Forelimb muscle (tissue), 1 donor: ENCODE data around the gene SST. TPM values are rescaled to one million over a fixed set of nuclear protein-coding genes. Genes with fewer than 3 reads are reported as not detected.
A peak's percentile ranks its signal among the peaks of the same experiment; 100 is the strongest.

Experiments
- DNase-seq: peaks from one replicate; pipeline ENCODE4 v3.0.0-alpha.2; 2013; ENCODE audit warnings: low read depth
- polyA plus RNA-seq: library from polyadenylated mRNA; unstranded; fragments of 120-200 nt; gene quantifications from one replicate; pipeline ENCODE4 v1.2.1, GENCODE V29; 2013; ENCODE audit not compliant: insufficient read length

Gene SST
- not detected for polyA plus RNA-seq

GRCh38 chr3:187669675-187670504 lies at the start of gene SST:
Gene SST (minus strand): TSS chr3:187670394. CDS start chr3:187670291, 103 bp downstream.
- peak; percentile 9 for DNase-seq

DNA sequence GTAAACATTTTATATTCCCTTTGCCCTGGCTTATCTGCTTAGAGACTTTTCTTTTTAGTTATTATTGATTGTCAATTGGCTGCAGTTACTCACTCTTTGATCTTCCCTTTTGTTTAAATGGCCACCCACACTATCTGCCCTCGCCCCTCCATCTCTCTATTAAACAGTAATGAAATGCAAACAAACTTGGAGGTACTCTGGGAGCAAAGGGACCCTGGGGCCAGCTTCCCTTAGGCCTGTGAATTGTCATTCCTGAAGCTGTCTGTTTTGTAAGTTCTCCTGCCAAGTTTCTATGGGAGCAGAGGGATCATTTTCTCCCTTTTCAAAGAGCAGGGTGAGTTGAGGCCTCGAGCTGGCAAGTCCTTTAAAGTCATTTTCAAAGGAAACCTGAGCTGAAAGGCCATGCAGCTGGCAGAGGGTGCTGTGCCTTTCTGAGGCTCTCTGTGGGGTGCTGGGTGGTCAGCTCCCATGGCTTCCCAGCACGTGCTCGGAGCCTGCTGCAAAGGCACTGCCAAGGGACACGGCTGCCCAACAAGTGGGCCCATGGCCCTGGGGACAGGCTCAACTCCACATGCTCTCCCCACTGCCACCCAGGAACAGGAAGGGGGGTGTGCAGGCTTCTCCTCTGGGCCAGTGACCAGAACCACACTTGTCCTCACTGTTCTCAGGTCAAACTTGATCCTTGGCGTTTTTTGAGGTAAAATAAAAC lies 49.6 kb upstream of the SST start:
- no peak for DNase-seq

DNA sequence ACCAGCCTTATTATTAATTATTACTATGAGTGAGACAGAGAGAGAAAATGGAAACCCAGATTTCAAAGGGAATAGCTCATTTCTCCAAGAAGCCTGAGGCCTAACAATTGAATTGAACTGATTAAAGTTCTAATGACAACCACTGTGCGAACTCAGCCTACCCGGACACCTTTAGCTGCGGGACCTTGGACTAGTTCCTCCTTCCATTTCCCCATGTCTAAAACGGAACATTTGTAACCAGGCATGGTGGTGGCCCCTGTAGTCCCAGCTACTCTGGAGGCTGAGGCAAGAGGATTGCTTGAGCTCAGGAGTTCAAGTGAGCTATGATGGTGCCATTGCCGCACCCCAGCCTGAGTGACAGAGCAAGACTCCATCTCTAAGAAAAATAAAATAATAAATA lies 48.6 kb upstream of the SST start:
- DNase-seq, result no peak

- no peak for DNase-seq
Observed at GRCh38 chr3:187717572-187717971, 47.4 kb upstream of the SST start.

DNA sequence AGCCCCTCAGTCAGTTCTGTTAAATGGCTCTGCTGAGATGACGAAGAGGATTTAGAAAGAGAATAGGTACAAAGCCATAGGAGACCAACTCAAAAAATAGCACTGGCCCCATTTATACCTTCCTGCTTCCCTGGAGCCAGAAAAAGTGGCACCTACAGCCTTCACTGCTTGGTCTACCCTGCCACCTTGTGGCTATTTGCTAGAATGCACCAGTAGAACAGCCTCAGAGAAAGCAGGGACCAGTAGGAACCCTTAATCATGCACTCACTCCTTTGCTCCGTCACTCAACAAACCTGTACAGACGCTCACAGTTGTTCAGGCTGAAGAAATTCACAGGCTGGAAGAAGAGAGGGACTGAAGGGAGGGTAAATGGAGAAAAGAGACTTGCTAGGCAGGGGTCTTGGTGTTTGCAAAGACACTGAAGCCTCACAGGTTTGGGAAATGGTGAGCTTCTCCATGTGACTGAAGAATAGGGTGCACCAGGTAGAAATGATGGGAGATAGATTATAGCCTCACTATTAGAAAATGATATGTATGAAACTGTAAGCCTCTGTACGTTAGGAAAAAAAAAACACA lies 44.3 kb upstream of the SST start:
- peak; percentile 22 for DNase-seq

DNA sequence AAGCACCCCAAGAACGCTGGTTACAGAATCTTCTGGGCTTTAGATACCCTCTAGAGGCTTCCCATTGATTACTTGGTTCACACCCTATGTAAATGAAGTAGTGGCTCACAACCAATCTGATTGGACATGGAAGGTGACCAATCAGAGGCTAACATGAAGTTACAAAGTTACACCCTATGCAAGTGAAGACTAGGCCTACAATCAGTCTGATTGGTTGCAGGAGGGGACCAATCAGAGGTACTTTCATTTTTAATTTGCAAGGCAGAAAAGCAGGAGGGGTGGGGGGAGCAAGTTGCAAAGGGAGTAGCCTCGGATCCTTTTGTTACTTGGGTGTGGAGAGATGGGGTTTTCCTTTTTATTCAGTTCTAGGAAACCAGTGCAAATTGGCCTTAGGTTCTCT lies 43.3 kb upstream of the SST start:
- no peak for DNase-seq

- DNase-seq, result no peak
Observed at GRCh38 chr3:187709155-187709554, 39.0 kb upstream of the SST start.

GRCh38 chr3:187708696-187709095 lies 38.5 kb upstream of the SST start:
- DNase-seq, result no peak

GRCh38 chr3:187706971-187707370 lies 36.8 kb upstream of the SST start:
- DNase-seq, result no peak

GRCh38 chr3:187705164-187705563 lies 35.0 kb upstream of the SST start:
- no peak for DNase-seq

- DNase-seq, result no peak
Observed at GRCh38 chr3:187702507-187703033, 32.4 kb upstream of the SST start, which contains the start of gene RTP2. Gene RTP2 (minus strand): TSS chr3:187702557. CDS start chr3:187702128, 429 bp downstream.

GRCh38 chr3:187700249-187700648 lies 30.1 kb upstream of the SST start:
- DNase-seq, result no peak

DNA sequence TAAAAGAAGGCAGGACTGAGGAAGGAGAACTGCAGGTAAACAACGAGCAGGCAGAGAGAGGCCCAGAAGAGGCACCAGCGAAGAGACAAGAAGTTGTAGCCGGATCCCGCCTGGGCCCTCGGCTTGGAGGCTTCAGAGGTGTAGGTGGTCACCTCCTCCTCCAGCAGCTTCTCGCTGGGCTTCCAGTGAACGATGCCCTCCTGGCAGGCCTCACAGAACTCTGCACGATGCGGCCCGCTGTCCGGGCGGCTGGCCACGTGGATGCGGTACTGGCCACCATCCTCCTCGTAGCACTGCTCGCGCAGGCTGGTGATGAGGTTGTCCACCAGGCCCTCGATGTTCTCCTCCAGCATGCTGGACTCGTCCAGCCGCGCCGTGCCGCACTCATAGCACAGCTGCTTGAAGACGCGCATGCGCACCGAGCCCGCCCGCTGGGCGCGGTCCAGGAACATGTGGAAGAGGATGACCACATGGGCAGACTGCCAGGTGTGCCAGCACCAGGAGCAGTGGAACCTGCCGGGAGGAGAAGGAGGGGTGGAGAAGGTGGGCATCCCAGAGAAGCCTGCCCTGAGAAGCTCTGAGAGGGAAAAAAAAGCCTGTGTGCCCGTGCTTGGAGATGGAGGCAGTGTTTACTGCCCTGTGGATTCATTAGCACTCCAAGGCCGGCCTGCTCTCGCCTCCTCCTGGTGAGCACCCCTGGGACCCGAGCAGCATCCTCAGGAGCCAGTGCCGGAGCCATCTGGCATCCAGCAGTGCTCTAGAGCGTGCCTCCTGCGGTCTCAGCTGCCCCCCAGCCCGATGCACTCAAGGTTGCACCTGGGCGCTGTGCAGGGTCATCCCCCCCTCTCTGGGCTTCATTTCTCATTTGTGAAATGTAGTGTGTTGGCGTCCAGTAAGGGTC lies 28.6 kb upstream of the SST start:
- no peak for DNase-seq

DNA sequence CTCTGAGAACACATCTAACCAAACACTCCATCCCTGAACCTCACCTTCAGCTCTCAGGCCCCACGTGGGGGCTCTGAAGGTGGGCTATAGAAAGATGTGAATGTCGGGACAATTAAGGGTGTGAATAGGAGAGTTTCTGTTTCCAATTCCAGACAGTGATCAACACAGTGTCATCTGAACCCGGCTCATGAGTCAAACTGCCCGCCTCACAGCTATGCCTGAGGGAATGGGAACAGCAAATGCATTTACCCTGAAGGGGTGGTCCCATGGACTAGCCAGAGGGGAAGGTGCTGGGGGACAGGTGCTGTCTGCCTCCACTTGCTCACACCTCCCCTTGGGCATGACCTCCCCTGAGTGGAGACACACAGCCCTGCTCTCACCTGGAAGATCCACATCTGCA lies 25.8 kb upstream of the SST start:
- DNase-seq, result no peak

DNA sequence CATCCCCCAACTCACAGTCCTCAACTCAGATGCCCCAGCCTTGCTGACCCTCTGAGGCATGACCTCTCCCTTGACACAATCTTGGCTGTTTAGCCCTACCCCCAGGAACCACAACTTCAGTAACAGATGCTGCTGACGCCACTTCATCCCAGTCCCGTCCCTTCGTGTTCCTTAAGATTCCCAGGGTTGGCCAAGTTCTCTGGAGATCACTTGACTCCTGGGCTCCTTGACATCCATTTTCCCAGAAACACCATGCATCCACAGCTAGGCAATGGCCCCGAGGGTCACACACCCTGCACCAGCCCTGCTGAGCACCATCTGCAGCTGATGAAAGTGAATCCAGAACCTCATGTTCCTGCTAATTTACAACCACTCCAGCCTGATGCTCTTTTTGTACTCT lies 25.3 kb upstream of the SST start:
- DNase-seq, result no peak

GRCh38 chr3:187694801-187695200 lies 24.6 kb upstream of the SST start:
- DNase-seq, result no peak

- no peak for DNase-seq
Observed at GRCh38 chr3:187693431-187693830, 23.2 kb upstream of the SST start.

DNA sequence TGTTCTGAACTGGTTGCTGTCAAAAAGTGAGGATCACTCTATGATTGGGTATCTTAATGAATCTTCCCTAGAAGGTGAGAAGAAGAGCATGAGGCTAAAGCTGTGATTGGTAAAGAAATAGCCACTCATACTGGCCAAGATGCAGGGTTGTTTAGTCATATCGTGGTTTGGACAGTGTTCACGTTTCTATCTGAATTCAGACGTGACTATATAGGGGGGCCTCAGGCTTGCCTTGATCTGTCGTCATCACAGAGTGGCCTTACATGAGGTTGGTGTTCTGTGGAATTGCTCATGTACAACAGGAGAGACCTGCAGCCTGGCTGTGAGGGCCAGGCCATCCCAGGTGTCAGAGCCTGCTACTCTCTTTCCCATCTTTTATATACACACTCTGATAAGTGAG lies 19.8 kb upstream of the SST start:
- DNase-seq, result no peak

- DNase-seq, result no peak
Observed at GRCh38 chr3:187686621-187687273, 16.6 kb upstream of the SST start.

GRCh38 chr3:187685948-187686347 lies 15.8 kb upstream of the SST start:
- DNase-seq, result no peak

DNA sequence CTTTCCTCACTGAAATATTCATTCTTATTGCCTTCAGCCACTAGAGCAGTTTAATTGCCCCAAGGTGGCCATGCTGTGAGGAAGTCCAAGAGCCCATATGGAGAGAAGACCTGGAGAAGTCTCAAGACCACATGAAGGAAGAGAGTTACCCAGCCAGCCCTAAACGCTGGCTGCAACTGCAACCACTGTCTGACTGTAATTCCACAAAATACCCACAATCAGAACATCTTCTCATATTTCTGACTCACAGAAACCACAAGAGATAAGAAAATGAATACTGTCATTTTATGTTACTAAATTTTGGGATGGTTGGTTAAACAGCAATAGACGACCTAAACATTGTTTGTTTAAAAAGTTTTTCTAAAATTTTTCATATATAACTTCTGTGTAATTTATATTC lies 14.7 kb upstream of the SST start:
- no peak for DNase-seq
